H7 (cell line): Measurements from ENCODE around the gene ACSM4. TPM values are rescaled to one million over a fixed set of nuclear protein-coding genes. Genes with fewer than 3 reads are reported as not detected.

Source experiments
- DNase-seq: peaks from one replicate; pipeline ENCODE4 v3.0.0; 2012
- H3K27me3 ChIP-seq: 2 replicates; pipeline ENCODE4 v1.6.0; 2011; ENCODE audit warnings: mild to moderate bottlenecking, low read length; ENCODE audit not compliant: control insufficient read depth, insufficient read depth
- H3K36me3 ChIP-seq: replicated peaks from 2 replicates; pipeline ENCODE4 v1.5.1; 2011; ENCODE audit warnings: low read length; ENCODE audit not compliant: control insufficient read depth, insufficient read depth
- H3K4me3 ChIP-seq: 2 replicates; pipeline ENCODE4 v1.5.1; 2011; ENCODE audit warnings: low read depth, mild to moderate bottlenecking, control low read depth, low read length, moderate library complexity; ENCODE audit not compliant: insufficient read depth
- total RNA-seq: library from RNA; depleted of rRNA; stranded (reverse); fragments of >200 nt; shearing (Covaris generic); gene quantifications from 2 replicates; pipeline ENCODE4 v1.2.3, GENCODE V29; 2014; rRNA removed

Gene ACSM4
- total RNA-seq, 1 experiment from 2014 or later = 10.9 TPM

DNA sequence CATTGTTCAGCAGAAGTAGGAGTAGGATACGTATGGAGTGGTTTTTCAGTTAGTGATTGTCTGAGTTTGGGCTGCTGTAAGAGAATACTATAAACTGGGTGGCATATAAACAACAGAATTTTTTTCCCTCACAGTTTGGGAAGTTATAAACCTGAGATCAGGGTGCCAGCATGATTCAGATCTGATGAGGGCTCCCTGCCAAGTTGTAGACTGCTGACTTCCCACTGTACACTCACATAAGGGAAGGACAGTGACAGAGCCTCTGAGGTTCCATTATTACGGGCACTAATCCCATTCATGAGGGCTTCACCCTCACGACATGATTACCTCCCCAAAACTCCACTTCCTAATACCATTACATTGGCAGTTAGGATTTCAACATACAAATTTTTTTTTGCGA lies 50.7 kb downstream of the ACSM4 start:
- Histone ChIP-seq H3K27me3 (no peaks in the 10 kb centered on the region), H3K36me3 (no peaks in the 10 kb centered on the region), H3K4me3 (no peak overlapping the region)
- no peak for DNase-seq

DNA sequence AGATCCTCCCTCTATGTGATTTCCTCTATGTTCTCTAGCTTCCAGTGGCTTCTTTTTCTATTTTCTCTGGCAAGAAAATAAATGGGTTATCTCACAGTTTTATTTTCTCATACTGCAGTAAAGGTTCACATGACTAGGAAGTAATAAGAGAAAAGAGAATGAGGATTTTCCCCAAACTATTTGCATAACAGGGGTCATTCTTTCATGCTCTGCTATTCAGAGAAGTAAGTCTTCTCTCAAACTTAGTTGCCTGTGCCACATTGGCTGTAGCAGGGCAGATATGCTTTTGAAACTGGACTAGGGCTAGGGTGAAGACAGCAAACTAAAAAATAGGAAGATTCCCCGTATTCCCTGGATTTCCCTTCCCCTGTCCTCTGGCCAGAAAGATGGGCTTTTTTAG lies 57.4 kb downstream of the ACSM4 start:
- H3K27me3 ChIP-seq = no peaks in the 10 kb centered on the region
- no peak for DNase-seq
- no peaks in the 10 kb centered on the region for H3K36me3 ChIP-seq
- H3K4me3 ChIP-seq = no peak overlapping the region

DNA sequence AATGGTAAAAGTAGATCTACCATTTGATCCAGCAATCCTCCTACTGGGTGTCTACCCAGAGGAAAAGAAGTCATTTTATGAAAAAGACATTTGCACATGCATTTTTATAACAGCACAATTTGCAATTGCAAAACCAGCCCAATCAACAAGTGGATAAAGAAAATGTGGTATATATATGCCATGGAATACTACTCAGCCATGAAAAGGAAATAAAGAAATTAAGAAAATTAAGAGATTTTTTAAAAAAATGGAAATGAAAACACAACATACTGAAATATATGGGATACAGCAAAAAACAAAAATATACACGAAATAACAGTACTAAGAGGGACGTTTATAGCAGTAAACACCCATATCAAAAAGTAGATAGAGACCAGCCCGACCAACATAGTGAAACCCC lies 58.9 kb downstream of the ACSM4 start:
- no peak overlapping the region for H3K4me3 ChIP-seq
- no peaks in the 10 kb centered on the region for H3K27me3 ChIP-seq
- H3K36me3 ChIP-seq = no peaks in the 10 kb centered on the region
- DNase-seq = no peak

DNA sequence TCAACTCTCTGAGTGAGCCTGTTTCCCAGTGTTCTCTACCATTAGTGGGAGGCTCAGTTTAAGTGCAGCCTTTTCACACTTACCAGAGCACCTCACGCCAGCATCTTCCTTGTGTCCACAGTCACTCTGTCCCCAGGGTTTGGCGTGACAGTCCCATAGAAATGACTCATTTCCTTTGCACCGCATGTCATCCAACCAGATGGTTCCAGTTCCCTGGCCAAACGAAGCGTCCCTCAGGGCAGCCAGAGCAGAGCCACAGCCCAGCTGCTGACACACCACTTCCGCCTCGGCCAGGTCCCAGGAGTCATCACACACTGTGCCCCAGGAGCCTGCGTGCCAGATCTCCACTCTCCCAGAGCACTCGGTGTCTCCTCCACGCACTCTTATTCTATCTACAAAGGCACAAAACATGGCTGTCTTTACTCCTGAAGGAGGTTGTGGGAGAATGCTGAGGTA lies 65.4 kb downstream of the ACSM4 start:
- Histone ChIP-seq H3K27me3 (no peaks in the 10 kb centered on the region), H3K4me3 (no peak overlapping the region), H3K36me3 (no peaks in the 10 kb centered on the region)
- DNase-seq = no peak

DNA sequence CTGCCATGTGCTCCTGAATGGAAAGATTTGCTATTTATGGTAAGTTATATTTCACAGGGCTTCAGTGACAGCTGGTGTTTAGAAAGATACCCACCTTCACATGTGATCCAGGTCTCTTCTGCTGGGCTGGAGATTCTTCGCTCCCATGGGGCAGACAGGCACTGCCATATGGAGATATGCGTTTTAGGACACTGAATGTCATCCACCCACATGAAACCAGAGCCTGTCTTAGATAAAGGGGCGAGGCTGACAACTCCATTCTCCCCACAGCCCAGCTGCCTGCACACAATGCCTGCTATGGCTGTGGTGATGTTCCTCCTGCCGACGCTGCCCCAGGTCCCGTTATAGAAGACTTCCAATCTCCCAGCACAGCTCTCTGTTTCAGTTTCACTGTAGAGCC lies 69.4 kb downstream of the ACSM4 start:
- no peak overlapping the region for H3K4me3 ChIP-seq
- no peak for DNase-seq
- no peaks in the 10 kb centered on the region for H3K27me3 ChIP-seq
- H3K36me3 ChIP-seq = no peaks in the 10 kb centered on the region

DNA sequence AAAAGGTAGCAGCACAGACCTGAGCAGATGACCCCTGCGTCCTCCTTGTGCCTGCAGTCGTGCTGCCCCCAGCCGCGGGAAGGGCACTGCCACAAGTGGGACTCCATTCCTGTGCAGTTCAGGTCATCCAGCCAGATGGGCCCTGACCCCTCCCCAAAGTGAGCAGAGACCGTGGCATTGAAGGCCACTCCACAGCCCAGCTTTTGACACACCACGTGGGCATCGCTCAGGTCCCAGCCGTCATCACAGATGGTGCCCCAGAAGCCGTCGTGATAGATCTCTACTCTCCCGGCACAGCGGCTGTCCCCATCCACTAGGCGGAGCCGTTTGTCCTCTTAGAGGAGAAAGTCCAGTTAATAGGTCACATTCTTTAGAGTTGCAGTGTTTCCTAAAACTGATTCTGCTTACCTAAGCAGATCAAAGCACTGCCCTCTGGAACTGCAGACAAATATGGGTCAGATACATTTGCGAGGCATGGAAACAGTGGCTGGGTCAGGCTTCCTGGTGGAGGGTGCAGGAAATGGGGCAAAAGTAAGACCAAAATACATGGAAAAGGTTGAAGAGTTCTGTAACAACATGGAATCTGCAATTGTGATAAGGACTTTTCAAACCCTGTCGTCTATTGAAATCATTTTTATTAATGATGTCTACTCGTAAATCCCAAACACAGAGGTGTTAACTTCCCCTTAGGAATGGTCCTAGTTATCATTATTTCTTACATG lies 70.7 kb downstream of the ACSM4 start:
- H3K4me3 ChIP-seq = no peak overlapping the region
- no peaks in the 10 kb centered on the region for H3K36me3 ChIP-seq
- DNase-seq = peak; percentile 58
- H3K27me3 ChIP-seq = no peaks in the 10 kb centered on the region

DNA sequence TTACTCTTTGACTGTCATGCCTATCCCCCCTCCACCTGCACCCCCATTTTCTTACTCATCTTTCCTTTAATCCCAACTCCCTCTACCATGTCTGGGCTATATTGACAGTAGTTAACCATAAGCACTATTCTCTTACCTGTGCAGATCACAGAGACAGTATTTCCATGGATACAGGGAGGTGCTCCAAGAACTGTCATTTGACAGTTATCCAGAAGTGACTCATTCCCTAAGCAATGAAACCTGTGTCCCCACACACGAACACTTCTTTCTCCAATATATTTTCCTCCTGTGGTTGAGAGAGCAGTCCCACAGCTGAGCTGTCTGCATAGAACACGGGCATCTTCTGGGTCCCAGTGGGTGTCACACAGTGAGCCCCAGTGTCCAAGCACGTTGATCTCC lies 71.3 kb downstream of the ACSM4 start:
- no peak for DNase-seq
- no peaks in the 10 kb centered on the region for H3K36me3 ChIP-seq
- no peak overlapping the region for H3K4me3 ChIP-seq
- H3K27me3 ChIP-seq = no peaks in the 10 kb centered on the region

DNA sequence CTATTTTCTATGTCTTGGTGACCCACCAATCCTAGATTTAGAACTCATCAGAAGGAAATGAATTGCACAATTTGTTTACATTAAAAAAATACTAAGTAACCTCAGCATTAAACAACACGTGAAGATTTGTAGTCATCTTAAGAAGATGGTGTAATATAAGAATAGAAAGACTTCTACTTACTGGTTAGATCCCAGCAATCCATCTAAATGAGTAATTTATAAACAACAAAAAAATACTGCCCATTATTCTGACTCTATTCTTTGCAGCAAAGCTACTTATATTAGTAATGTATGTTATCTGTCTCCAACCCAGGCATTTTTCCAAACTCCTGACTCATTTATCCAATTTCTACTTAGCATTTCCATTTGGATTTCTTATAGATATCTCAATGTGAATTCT lies 72.3 kb downstream of the ACSM4 start:
- no peak for DNase-seq
- H3K27me3 ChIP-seq = no peaks in the 10 kb centered on the region
- no peak overlapping the region for H3K4me3 ChIP-seq
- no peaks in the 10 kb centered on the region for H3K36me3 ChIP-seq

Other genes with a start within 250 kb of the ACSM4 start
- gene C1S, start 243.4 kb upstream of the ACSM4 start, total RNA-seq = 4.4 and 4.8 TPM in 2 replicates
- gene C1R, start 211.6 kb upstream of the ACSM4 start, total RNA-seq = 1.1 and 8.2 TPM in 2 replicates
- gene C1RL, start 194.9 kb upstream of the ACSM4 start, total RNA-seq = 16.3 and 18.2 TPM in 2 replicates
- 1.9 and 2.6 TPM in 2 replicates for gene RBP5, start 175.2 kb upstream of the ACSM4 start, total RNA-seq
- gene CLSTN3, start 173.7 kb upstream of the ACSM4 start, total RNA-seq = 11.0 and 20.3 TPM in 2 replicates
- 26.4 and 45.9 TPM in 2 replicates for gene PEX5, start 114.4 kb upstream of the ACSM4 start, total RNA-seq
- gene CD163L1, start 140.1 kb downstream of the ACSM4 start, total RNA-seq = 0.17 and 0.22 TPM in 2 replicates
- gene CD163, start 199.7 kb downstream of the ACSM4 start, total RNA-seq = 0.14 TPM in 1 of 2 replicates, not detected in the other